ENCODE data around the gene TMEM131.

Gene TMEM131

DNA sequence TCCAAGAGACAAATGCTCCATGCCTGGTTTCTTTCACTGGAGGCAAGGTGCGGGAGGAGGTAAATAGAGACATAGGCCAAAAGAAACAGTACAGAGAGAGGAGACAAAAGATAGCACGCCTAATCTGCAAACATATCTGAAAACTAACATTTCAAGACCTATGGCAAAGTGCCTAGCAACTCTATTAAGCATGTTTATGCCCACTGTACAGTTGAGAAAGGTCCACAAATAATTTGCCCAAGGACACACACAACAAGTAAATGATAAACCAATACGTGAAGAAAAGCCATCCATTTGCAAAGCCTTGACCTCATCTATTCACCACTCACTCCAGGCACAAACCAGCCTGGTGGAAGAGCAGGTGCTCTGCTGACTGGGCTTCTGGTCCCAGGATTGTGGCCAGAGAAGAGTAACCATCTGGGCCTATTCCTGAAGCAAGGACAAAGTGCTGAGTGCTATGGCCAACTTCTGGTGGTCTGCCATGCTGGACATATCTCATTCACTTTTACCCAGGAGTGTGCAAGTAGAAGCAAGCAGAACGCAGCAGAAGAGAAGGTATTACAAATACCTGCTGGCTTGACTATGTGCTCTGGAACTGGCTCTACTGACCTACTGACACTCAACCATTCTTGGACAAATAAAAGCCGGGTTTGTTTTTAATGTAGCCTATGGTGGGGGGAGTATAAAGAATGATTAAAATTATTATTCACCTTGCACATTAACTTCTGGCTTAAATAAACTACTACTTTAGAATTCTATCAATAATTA, 25.3 kb downstream of the TMEM131 start:
- Histone ChIP-seq H4K20me1 (ENCODE audit: insufficient read depth, low read length) (peaks cover 39% of the 10 kb centered on the region), H3K4me3 (ENCODE audit: low read depth in 1 of 2, low read length in 2 of 2) (no peak overlapping the region), H3K4me1 (ENCODE audit: insufficient read depth, low read length) (no peaks in the 10 kb centered on the region), H3K79me2 (ENCODE audit: insufficient read depth, low read length) (peaks cover 89% of the 10 kb centered on the region), H3K36me3 (ENCODE audit: insufficient read depth, low read length) (no peaks in the 10 kb centered on the region), H3K9me3 (ENCODE audit: insufficient read depth, low read length, severe bottlenecking) (peaks cover 8% of the 10 kb centered on the region), H3K9ac (ENCODE audit: low read depth, low read length) (no peak overlapping the region), H3K27ac (ENCODE audit: low read length) (no peak overlapping the region), H3K27me3 (ENCODE audit: insufficient read depth, low read length, poor library complexity) (no peaks in the 10 kb centered on the region), H3K4me2 (ENCODE audit: insufficient read depth, low read length) (no peak overlapping the region), H2AFZ (ENCODE audit: low read depth, low read length) (no peak overlapping the region)
- DNase-seq = no peak
- TF ChIP-seq, protein P1, sequence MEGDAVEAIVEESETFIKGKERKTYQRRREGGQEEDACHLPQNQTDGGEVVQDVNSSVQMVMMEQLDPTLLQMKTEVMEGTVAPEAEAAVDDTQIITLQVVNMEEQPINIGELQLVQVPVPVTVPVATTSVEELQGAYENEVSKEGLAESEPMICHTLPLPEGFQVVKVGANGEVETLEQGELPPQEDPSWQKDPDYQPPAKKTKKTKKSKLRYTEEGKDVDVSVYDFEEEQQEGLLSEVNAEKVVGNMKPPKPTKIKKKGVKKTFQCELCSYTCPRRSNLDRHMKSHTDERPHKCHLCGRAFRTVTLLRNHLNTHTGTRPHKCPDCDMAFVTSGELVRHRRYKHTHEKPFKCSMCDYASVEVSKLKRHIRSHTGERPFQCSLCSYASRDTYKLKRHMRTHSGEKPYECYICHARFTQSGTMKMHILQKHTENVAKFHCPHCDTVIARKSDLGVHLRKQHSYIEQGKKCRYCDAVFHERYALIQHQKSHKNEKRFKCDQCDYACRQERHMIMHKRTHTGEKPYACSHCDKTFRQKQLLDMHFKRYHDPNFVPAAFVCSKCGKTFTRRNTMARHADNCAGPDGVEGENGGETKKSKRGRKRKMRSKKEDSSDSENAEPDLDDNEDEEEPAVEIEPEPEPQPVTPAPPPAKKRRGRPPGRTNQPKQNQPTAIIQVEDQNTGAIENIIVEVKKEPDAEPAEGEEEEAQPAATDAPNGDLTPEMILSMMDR (IDR thresholded peaks at IDR 0.05; ENCODE audit: borderline replicate concordance, extremely low read depth, low read length, poor library complexity, severe bottlenecking) = no peak
- no peak for TF ChIP-seq EZH2 (IDR thresholded peaks at IDR 0.05; ENCODE audit: borderline replicate concordance, low read depth, low read length, severe bottlenecking)
- ATAC-seq (ENCODE audit: insufficient read depth, low read depth) = no peak

DNA sequence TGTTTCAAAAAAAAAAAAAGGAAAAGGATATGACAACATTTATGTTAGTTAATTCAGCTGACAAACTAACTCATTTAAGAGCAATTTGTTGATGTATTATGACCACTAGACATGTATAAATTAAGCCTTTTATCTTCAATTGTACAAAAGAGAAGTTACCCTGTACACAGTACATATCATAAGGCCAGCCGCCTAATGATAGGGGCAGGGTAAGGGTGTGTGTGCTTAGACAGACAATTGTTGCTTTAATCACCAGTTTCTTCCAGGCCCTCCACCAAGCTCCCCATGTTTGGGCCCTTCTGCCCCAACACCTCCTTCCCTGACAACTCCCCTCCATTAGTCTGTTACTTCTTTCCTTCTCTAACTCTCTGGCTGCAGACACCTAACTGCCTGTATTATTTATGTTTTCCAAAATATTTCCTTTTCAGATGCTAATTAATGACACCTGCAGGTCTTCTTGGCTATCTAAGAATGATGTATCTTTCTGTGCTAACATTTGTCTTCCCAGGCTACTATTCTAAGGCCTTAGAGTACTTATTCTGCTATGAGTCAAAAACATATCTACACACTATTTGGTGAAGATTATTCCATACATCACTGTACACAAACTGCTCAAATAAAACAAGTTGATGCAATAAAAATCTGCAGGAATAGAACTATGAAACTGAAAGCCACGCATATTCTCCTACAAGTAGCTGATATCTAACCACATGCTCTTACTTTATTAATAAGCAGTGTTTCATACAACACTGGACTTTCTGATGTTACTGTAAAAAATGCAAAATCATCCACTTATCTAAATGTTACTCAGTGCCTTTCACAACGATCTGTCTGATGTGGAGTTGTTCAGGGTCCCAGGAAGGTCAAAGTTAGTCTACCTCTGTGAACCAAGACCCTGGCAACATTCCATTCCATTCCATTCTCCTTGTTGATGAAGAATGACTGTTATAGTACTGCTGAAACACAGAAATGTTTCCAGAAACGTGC, 26.4 kb downstream of the TMEM131 start:
- peaks cover 5% of the 10 kb centered on the region for H3K9me3 ChIP-seq (ENCODE audit: insufficient read depth, low read length, severe bottlenecking)
- no peak overlapping the region for H2AFZ ChIP-seq (ENCODE audit: low read depth, low read length)
- DNase-seq (no peak), ATAC-seq (ENCODE audit: insufficient read depth, low read depth) (no peak)
- no peaks in the 10 kb centered on the region for H3K27me3 ChIP-seq (ENCODE audit: insufficient read depth, low read length, poor library complexity)
- peaks cover 87% of the 10 kb centered on the region for H3K79me2 ChIP-seq (ENCODE audit: insufficient read depth, low read length)
- peaks cover 49% of the 10 kb centered on the region for H4K20me1 ChIP-seq (ENCODE audit: insufficient read depth, low read length)
- no peak overlapping the region for H3K4me3 ChIP-seq (ENCODE audit: low read depth in 1 of 2, low read length in 2 of 2)
- no peak overlapping the region for H3K27ac ChIP-seq (ENCODE audit: low read length)
- no peaks in the 10 kb centered on the region for H3K36me3 ChIP-seq (ENCODE audit: insufficient read depth, low read length)
- H3K4me2 ChIP-seq (ENCODE audit: insufficient read depth, low read length) = no peak overlapping the region
- no peaks in the 10 kb centered on the region for H3K4me1 ChIP-seq (ENCODE audit: insufficient read depth, low read length)
- no peak overlapping the region for H3K9ac ChIP-seq (ENCODE audit: low read depth, low read length)
- TF ChIP-seq EZH2 (IDR thresholded peaks at IDR 0.05; ENCODE audit: borderline replicate concordance, low read depth, low read length, severe bottlenecking) = no peak
- TF ChIP-seq, protein P1 (IDR thresholded peaks at IDR 0.05; ENCODE audit: borderline replicate concordance, extremely low read depth, low read length, poor library complexity, severe bottlenecking) = no peak

GRCh38 chr2:97967931-97968627, 27.7 kb downstream of the TMEM131 start:
- TF ChIP-seq EZH2 (IDR thresholded peaks at IDR 0.05; ENCODE audit: borderline replicate concordance, low read depth, low read length, severe bottlenecking) = no peak
- TF ChIP-seq, protein P1 (IDR thresholded peaks at IDR 0.05; ENCODE audit: borderline replicate concordance, extremely low read depth, low read length, poor library complexity, severe bottlenecking) = no peak
- H3K9me3 ChIP-seq (ENCODE audit: insufficient read depth, low read length, severe bottlenecking) = peaks cover 2% of the 10 kb centered on the region
- H3K79me2 ChIP-seq (ENCODE audit: insufficient read depth, low read length) = peaks cover 84% of the 10 kb centered on the region
- H3K4me3 ChIP-seq (ENCODE audit: low read depth in 1 of 2, low read length in 2 of 2) = no peak overlapping the region
- H4K20me1 ChIP-seq (ENCODE audit: insufficient read depth, low read length) = peaks cover 52% of the 10 kb centered on the region
- H3K4me2 ChIP-seq (ENCODE audit: insufficient read depth, low read length) = no peak overlapping the region
- H3K36me3 ChIP-seq (ENCODE audit: insufficient read depth, low read length) = no peaks in the 10 kb centered on the region
- no peaks in the 10 kb centered on the region for H3K4me1 ChIP-seq (ENCODE audit: insufficient read depth, low read length)
- H2AFZ ChIP-seq (ENCODE audit: low read depth, low read length) = no peak overlapping the region
- H3K9ac ChIP-seq (ENCODE audit: low read depth, low read length) = no peak overlapping the region
- no peak overlapping the region for H3K27ac ChIP-seq (ENCODE audit: low read length)
- no peak for DNase-seq
- no peak for ATAC-seq (ENCODE audit: insufficient read depth, low read depth)
- H3K27me3 ChIP-seq (ENCODE audit: insufficient read depth, low read length, poor library complexity) = no peaks in the 10 kb centered on the region

Measured in DND-41 (cell line).